HepG2 (cell line): ENCODE measurements around the gene ITGA7. TPM values are rescaled to one million over a fixed set of nuclear protein-coding genes. Genes with fewer than 3 reads are reported as not detected.

Experiments used
- ATAC-seq: fragments of 200-7000 bp; cut with Tn5 transposase; 3 replicates; pipeline ENCODE4 v1.9.1; 2020; ENCODE audit warnings: mild to moderate bottlenecking, moderate library complexity
- BruUV-seq: library from RNA; stranded (reverse); fragments of 400-500 nt; replicated peaks from 2 replicates; lab custom pipeline; 2021; lab: Mats Ljungman, UMichigan
- CTCF ChIA-PET: fragments of 300-600 bp; formaldehyde crosslinking; extraction: SDS; loops from one replicate; lab custom pipeline; 2021; ENCODE audit warnings: low total read pairs, inconsistent platforms, low intra/inter-chr PET ratio; lab: Yijun Ruan, JAX
- POLR2A ChIA-PET: fragments of 350-600 bp; sonication (Branson Sonifier 250); formaldehyde crosslinking; loops from one replicate; lab custom pipeline; 2020; ENCODE audit warnings: antibody characterized with exemption, inconsistent platforms; lab: Yijun Ruan, JAX
- DNase-seq: peaks from one replicate; pipeline ENCODE4 v3.0.0-alpha.2; 2015; ENCODE audit warnings: low spot score
- FAIRE-seq: peaks from 3 replicates; lab custom pipeline; 2011; peaks lifted over from hg19 to GRCh38; lab: Jason Lieb, UNC
- H2AFZ ChIP-seq: one replicate; pipeline ENCODE4 v1.6.1; 2011; ENCODE audit warnings: low read length, inconsistent platforms
- H3K27ac ChIP-seq: fragments of 300-600 bp; 3 replicates; pipeline ENCODE4 v1.8.0; 2011; ENCODE audit warnings: mixed run types, mild to moderate bottlenecking, mixed read lengths, low read length, inconsistent platforms; ENCODE audit not compliant: insufficient read depth; ENCODE audit errors: extremely low read length
- H3K27me3 ChIP-seq, 2 experiments: fragments of 200-600 bp in 1 of 2; 2 replicates in 1 of 2; 3 replicates in 1 of 2; pipeline versions ENCODE4 v1.6.0 to v1.8.0; 2011; ENCODE audit warnings: low read length in 2 of 2, mild to moderate bottlenecking in 2 of 2, moderate library complexity in 2 of 2, inconsistent platforms in 1 of 2; ENCODE audit not compliant: insufficient read depth in 2 of 2, control insufficient read depth in 1 of 2
- H3K36me3 ChIP-seq, 2 experiments: fragments of 200-600 bp in 1 of 2; replicated peaks in 1 of 2; 2 replicates in 1 of 2; 3 replicates in 1 of 2; pipeline versions ENCODE4 v1.5.1 to v1.8.0; 2011; ENCODE audit warnings: low read length in 2 of 2, inconsistent platforms in 1 of 2; ENCODE audit not compliant: insufficient read depth in 2 of 2, control insufficient read depth in 1 of 2
- H3K4me1 ChIP-seq: 2 replicates; pipeline ENCODE4 v1.5.1; 2012; ENCODE audit warnings: low read length, inconsistent platforms; ENCODE audit not compliant: insufficient read depth
- H3K4me2 ChIP-seq: 2 replicates; pipeline ENCODE4 v1.6.0; 2011; ENCODE audit warnings: low read depth, low read length, inconsistent platforms
- H3K4me3 ChIP-seq, 3 experiments: fragments of 200-600 bp in 1 of 3; sonication (generic), shearing (Covaris generic) in 1 of 3; replicated peaks in 1 of 3; 2 replicates each; pipeline ENCODE4 v1.5.1; 2011 to 2016; ENCODE audit warnings: low read length in 3 of 3, inconsistent platforms in 2 of 3, low read depth in 2 of 3, mild to moderate bottlenecking in 2 of 3, control low read depth in 1 of 3, mixed read lengths in 1 of 3; ENCODE audit not compliant: insufficient read depth in 1 of 3
- H3K79me2 ChIP-seq: one replicate; pipeline ENCODE4 v1.6.1; 2011; ENCODE audit warnings: low read length, inconsistent platforms; ENCODE audit not compliant: insufficient read depth
- H3K9ac ChIP-seq: 2 replicates; pipeline ENCODE4 v1.6.0; 2011; ENCODE audit warnings: mild to moderate bottlenecking, low read depth, low read length, inconsistent platforms; ENCODE audit not compliant: insufficient read depth
- H3K9me3 ChIP-seq: 2 replicates; pipeline ENCODE4 v1.5.1; 2012; ENCODE audit warnings: mild to moderate bottlenecking, low read length
- H4K20me1 ChIP-seq: 2 replicates; pipeline ENCODE4 v1.6.0; 2011; ENCODE audit warnings: inconsistent platforms, mild to moderate bottlenecking, low read length, moderate library complexity; ENCODE audit not compliant: insufficient read depth
- MAZ ChIP-seq, 2 experiments: sonication (generic) in 1 of 2; formaldehyde crosslinking in 1 of 2; IDR thresholded peaks; 2 replicates each; pipeline versions ENCODE4 v1.5.0 to v1.6.1; 2012 to 2020; ENCODE audit warnings: low read depth in 2 of 2, mild to moderate bottlenecking in 2 of 2, borderline replicate concordance in 1 of 2, improper control_type of control experiment in 1 of 2, low read length in 1 of 2, missing genetic modification reagents in 1 of 2, moderate library complexity in 1 of 2
- RAD21 ChIP-seq: fragments of 450-650 bp; formaldehyde crosslinking; IDR thresholded peaks from 2 replicates; pipeline ENCODE4 v1.5.0; 2020; ENCODE audit warnings: mild to moderate bottlenecking
- RAD51 ChIP-seq: fragments of 450-650 bp; IDR thresholded peaks from 2 replicates; pipeline ENCODE4 v1.6.1; 2016; ENCODE audit warnings: borderline replicate concordance
- STAG1 ChIP-seq: sonication (generic); formaldehyde crosslinking; IDR thresholded peaks from 2 replicates; pipeline ENCODE4 v1.4.0; 2020; ENCODE audit warnings: missing genetic modification reagents
- ZNF574 ChIP-seq: sonication (generic); formaldehyde crosslinking; IDR thresholded peaks from 2 replicates; pipeline ENCODE4 v1.4.0; 2020; ENCODE audit warnings: missing genetic modification reagents
- WGBS: methylation state at CpG from one replicate; pipeline ENCODE4 v1.1.6; 2017; ENCODE audit warnings: low lambda C conversion rate; 5-methylcytosine and 5-hydroxymethylcytosine counted together
- in situ Hi-C: cut with HindIII; loops from 2 replicates; pipeline ENCODE4 v1.10.0; 2017; ENCODE audit warnings: low pct_unique_long_range_greater_than_20kb; ENCODE audit not compliant: extremely low pct_ligation_motif_present
- intact Hi-C: fragments of 100-400 bp; cut with micrococcal nuclease; formaldehyde crosslinking; loops from one replicate; pipeline ENCODE4 v1.10.0; 2022; ENCODE audit not compliant: unreplicated experiment
- polyA plus RNA-seq, 8 experiments: library from polyadenylated mRNA; depleted of rRNA in 3 of 8; stranded (reverse) in 7 of 8; unstranded in 1 of 8; fragments of >200 nt; fragmentation: Illumina TruSeq in 4 of 8; extraction: Trizol in 4 of 8; gene quantifications; 2 replicates each; pipeline versions ENCODE4 v1.2.1 to v1.2.3, GENCODE V29; 2011 to 2016; ENCODE audit warnings: low read depth in 4 of 8, missing spikeins in 1 of 8, mixed read lengths in 1 of 8; ENCODE audit not compliant: insufficient read depth in 1 of 8
- total RNA-seq, 5 experiments: library from RNA; depleted of rRNA; stranded (reverse); fragments of >200 nt; fragmentation: Illumina TruSeq; extraction: Trizol; gene quantifications; 2 replicates each; pipeline ENCODE4 v1.2.3, GENCODE V29; 2016; ENCODE audit warnings: low read depth in 1 of 5
- TF ChIP-seq, protein P1 (sequence below): sonication (generic); formaldehyde crosslinking; IDR thresholded peaks from 2 replicates; pipeline ENCODE4 v1.5.0; 2020; ENCODE audit warnings: mild to moderate bottlenecking, missing genetic modification reagents, moderate library complexity
- TF ChIP-seq, protein P2 (sequence below): sonication (generic); formaldehyde crosslinking; IDR thresholded peaks from 2 replicates; pipeline ENCODE4 v1.4.0; 2020; ENCODE audit warnings: missing genetic modification reagents

ITGA7 gene
- total and polyA plus RNA-seq, 2 of the 13 experiments (the other 11 are each of a cell fraction or from before 2014, with no cell fraction given): 0.65 to 0.75 TPM

DNA sequence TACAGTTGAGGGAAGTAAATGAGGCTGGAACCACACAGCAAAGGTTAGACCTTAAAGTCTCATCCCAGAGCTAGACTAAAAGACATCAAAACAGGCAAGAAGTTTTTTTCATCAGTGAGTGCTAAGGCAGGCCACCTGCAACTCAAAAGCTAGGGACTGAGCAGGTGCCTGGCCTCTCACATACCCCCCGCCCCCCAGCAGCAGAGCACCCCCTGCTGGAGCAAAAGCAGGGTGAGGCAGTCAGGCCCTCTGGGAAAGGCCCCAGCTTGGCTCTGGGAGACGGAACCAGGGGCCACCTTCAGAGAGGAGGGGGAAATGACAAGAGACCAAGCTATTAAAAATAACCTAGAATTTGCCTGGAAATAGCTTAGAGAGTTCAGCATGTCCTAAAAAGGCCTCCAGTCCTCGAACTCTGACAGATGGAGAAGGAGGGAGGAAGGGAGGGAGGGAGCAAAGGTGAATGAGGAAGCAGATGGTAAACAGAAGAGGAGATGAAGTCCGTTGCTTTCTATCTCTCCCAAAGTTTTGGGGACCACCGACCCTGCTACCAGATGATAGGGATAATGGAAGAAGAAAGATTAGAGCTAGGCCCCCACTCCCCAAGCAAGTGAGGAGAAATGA lies 1.8 kb downstream of the ITGA7 start:
- ChIA-PET CTCF (no interaction called here), POLR2A (interaction anchor here (1.4 to 3.4 kb wide), 4 partner anchors 10 to 24 kb away, joined by 3 to 14 read pairs (median 8); partner anchors contain the start of genes BLOC1S1, CD63 and RDH5)
- ATAC-seq (peak; percentile 48), FAIRE-seq (no peak), DNase-seq (no peak)
- Histone ChIP-seq H3K36me3 (no peaks in the 10 kb centered on the region), H3K79me2 (no peaks in the 10 kb centered on the region), H2AFZ (no peak overlapping the region), H3K4me1 (peaks cover 70% of the 10 kb centered on the region), H4K20me1 (no peaks in the 10 kb centered on the region; the same call in 1 of the 2 replicates), H3K27ac (no peak overlapping the region), H3K4me3 (no peak overlapping the region), H3K27me3 (peaks cover 1 to 57% of the 10 kb centered on the region in 2 experiments; a peak in 4 of 5 replicates), H3K9me3 (no peaks in the 10 kb centered on the region), H3K9ac (no peak overlapping the region), H3K4me2 (no peak overlapping the region)
- no TSS peak for BruUV-seq
- under 1% methylated on average over 5 of the region's 5 CpGs for WGBS
- no peak for TF ChIP-seq RAD51
- TF ChIP-seq, protein P1, sequence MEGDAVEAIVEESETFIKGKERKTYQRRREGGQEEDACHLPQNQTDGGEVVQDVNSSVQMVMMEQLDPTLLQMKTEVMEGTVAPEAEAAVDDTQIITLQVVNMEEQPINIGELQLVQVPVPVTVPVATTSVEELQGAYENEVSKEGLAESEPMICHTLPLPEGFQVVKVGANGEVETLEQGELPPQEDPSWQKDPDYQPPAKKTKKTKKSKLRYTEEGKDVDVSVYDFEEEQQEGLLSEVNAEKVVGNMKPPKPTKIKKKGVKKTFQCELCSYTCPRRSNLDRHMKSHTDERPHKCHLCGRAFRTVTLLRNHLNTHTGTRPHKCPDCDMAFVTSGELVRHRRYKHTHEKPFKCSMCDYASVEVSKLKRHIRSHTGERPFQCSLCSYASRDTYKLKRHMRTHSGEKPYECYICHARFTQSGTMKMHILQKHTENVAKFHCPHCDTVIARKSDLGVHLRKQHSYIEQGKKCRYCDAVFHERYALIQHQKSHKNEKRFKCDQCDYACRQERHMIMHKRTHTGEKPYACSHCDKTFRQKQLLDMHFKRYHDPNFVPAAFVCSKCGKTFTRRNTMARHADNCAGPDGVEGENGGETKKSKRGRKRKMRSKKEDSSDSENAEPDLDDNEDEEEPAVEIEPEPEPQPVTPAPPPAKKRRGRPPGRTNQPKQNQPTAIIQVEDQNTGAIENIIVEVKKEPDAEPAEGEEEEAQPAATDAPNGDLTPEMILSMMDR (CRISPR knock-in tag): peak; percentile 64
- TF ChIP-seq MAZ (IDR thresholded peaks at IDR 0.05; ENCODE audit: borderline replicate concordance, low read depth, low read length): peak; percentile 55; the same call in 1 of the 2 replicates
- no peak for TF ChIP-seq MAZ (CRISPR knock-in tag; IDR thresholded peaks at IDR 0.05; ENCODE audit: low read depth)
- peak; percentile 15; the same call in 1 of the 2 replicates for TF ChIP-seq STAG1
- TF ChIP-seq, protein P2, sequence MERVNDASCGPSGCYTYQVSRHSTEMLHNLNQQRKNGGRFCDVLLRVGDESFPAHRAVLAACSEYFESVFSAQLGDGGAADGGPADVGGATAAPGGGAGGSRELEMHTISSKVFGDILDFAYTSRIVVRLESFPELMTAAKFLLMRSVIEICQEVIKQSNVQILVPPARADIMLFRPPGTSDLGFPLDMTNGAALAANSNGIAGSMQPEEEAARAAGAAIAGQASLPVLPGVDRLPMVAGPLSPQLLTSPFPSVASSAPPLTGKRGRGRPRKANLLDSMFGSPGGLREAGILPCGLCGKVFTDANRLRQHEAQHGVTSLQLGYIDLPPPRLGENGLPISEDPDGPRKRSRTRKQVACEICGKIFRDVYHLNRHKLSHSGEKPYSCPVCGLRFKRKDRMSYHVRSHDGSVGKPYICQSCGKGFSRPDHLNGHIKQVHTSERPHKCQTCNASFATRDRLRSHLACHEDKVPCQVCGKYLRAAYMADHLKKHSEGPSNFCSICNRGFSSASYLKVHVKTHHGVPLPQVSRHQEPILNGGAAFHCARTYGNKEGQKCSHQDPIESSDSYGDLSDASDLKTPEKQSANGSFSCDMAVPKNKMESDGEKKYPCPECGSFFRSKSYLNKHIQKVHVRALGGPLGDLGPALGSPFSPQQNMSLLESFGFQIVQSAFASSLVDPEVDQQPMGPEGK (CRISPR knock-in tag): peak; percentile 63; the same call in 1 of the 2 replicates
- TF ChIP-seq RAD21: 0 out of 2 replicates have a peak, but pooled peaks have one; percentile 20
- TF ChIP-seq ZNF574 (CRISPR knock-in tag): no peak
- in situ Hi-C loops (no loop called here), intact Hi-C loops (loop anchor here (2.0 kb wide), 1 partner anchor 15 kb away; the partner anchor contains the start of gene RDH5)
